ENCODE measurements around the gene RPL28.

DNA sequence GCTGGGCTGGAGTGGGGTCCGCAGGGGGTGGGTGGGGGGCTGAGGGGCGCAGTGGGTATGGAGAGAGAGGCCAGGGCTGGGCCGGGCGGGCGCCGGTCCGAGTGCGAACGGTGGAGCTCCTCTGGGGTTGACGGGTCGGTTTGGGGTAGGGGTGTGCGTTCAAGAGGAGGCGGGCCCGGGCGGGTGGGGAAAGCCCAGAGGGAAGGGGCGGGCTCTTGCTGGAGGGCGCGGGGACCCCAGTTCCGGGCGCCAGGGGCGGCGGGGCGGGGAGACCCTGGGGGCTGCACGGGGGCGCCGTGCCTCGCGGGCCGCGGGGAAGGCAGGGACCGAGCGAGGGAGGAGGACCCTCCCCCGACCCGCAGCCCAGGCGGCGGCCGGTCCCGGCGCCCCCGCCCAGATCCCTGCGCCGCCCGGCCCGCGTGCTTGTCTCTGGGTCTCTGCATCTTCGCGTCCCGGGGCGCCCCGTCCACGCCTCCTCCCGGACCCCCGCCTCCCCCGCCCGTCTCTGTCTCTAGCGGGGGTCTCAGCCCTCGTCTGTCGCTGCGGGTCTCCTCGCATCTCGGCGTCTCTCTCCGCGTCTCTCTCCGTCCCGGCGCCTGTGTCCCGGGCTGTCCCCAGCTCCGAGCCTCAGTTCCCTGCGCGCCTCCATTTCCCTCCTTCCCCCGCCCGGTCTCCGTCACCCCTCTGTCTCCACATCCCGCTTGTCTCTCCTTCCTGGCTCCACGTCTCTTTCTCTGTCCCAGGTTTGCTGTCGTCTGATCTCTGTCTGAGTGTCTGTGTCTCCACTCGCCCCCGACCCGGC, 65.6 kb downstream of the RPL28 start:
- TF ChIP-seq, protein P1, sequence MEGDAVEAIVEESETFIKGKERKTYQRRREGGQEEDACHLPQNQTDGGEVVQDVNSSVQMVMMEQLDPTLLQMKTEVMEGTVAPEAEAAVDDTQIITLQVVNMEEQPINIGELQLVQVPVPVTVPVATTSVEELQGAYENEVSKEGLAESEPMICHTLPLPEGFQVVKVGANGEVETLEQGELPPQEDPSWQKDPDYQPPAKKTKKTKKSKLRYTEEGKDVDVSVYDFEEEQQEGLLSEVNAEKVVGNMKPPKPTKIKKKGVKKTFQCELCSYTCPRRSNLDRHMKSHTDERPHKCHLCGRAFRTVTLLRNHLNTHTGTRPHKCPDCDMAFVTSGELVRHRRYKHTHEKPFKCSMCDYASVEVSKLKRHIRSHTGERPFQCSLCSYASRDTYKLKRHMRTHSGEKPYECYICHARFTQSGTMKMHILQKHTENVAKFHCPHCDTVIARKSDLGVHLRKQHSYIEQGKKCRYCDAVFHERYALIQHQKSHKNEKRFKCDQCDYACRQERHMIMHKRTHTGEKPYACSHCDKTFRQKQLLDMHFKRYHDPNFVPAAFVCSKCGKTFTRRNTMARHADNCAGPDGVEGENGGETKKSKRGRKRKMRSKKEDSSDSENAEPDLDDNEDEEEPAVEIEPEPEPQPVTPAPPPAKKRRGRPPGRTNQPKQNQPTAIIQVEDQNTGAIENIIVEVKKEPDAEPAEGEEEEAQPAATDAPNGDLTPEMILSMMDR (IDR thresholded peaks at IDR 0.05) = no peak
- TF ChIP-seq POLR2A (IDR thresholded peaks at IDR 0.05) = no peak
